HG03108 (cell line): ENCODE results near the gene FAM151A.
"Not testable (repeated sequence)": the region's sequence is repeated elsewhere in the genome, so short reads cannot be mapped to it uniquely, and the experiment has no call there.

Experiments used
- ATAC-seq: cut with Tn5 transposase; IDR thresholded peaks from one replicate; pipeline ENCODE4 v1.9.1; 2021; ENCODE audit warnings: moderate library complexity; ENCODE audit not compliant: unreplicated experiment

FAM151A gene

DNA sequence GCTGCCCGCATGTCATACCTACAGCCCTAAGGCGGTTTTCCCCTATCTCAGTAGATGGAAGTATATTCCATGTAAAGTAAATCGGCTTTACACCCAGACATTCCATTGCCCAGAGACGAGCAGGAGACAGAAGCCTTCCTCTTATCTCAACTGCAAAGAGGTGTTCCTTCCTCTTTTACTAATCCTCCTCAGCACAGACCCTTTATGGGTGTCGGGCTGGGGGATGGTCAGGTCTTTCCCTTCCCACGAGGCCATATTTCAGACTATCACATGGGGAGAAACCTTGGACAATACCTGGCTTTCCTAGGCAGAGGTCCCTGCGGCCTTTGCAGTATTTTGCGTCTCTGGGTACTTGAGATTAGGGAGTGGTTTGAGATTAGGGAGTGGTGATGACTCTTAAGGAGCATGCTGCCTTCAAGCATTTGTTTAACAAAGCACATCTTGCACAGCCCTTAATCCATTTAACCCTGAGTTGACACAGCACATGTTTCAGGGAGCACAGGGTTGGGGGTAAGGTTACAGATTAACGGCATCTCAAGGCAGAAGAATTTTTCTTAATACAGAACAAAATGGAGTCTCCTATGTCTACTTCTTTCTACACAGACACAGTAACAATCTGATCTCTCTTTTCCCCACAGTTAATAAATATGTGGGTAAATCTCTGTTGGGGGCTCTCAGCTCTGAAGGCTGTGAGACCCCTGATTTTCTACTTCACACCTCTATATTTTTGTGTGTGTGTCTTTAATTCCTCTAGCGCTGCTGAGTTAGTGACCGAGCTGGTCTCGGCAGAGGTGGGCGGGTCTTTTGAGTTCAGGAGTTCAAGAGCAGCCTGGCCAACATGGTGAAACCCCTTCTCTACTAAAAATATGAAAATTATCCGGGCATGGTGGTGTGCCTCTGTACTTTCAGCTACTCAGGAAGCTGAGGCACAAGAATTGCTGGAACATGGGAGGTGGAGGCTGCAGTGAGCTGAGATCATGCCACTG, 13.4 kb upstream of the FAM151A start:
- not testable (repeated sequence) for ATAC-seq

DNA sequence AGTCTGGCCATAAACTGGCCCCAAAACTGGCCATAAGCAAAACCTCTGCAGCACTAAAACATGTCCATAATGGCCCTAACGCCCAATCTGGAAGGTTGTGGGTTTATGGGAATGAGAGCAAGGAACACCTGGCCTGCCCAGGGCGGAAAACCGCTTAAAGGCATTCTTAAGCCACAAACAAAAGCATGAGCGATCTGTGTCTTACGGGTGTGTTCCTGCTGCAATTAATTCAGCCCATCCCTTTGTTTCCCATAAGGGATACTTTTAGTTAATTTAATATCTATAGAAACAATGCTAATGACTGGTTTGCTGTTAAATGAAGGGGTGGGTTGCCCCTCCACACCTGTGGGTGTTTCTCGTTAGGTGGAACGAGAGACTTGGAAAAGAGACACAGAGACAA, 12.5 kb upstream of the FAM151A start:
- not testable (repeated sequence) for ATAC-seq

DNA sequence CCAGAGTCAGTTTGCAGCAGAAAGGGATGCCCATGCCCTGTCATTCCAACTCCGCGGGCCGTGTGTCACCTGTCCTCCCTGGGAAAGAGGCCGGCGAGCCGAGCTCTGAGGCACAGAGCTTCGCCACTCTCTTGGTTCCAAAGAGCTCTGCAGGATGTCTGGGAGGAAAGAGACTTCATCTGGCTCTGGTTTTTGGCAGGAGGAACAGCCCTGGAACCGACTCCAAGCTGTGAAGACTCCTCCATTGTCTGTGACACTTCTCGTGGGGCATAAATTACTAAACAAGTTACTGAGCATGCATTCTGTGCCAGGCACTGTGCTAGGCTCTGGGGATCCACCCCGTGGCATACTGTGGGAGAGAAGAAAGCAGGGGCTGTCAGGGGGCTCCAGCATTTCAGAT, 3.9 kb upstream of the FAM151A start:
- ATAC-seq, result no peak

DNA sequence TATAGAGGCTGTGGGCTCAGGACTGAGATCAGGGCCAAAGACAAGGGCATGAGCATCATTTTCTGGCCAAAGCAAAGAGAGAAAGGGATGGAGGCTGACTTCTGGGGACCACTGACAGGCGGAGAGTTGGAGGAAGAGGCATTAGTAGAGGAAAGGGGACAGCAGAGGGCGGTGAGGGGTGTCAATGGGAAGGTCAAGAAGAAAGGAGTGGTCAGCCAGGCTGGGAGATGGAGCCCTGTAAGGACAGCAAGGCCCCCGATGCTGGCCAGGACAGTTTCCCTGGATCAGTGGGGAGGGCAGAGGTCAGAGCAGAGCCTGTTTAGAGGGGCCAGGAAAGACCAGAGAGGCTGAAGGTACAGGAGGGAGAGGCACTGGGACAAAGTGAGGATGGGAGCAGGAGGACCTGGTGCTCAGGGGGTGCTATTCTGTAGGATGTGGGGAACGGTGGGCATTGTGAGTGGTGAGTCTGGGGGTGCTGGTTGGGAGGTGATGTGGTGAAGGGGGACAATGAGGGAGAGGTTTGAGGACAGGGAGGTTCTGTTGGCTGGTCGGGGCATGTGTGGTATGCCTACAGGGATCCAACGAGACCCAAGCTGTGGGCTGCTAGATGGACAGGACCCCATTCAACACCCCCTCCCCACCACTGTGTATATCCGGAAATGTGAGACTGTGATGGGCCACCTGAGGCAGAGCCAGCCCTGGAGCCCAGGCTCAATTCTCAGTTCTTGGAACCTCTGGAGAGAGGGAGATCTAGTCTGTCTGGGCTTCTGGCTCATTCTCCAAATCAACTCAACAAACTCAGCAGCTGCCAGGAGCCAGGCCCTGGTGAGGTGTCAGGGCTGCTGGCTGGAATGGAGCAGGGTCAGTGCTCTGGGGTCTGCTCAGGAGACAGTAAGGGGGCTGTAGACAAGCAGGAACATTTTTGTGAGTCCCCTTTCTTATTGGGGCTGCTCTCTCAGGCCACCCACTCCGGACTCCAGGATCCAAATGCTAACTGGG, 1.4 kb upstream of the FAM151A start:
- no peak for ATAC-seq

DNA sequence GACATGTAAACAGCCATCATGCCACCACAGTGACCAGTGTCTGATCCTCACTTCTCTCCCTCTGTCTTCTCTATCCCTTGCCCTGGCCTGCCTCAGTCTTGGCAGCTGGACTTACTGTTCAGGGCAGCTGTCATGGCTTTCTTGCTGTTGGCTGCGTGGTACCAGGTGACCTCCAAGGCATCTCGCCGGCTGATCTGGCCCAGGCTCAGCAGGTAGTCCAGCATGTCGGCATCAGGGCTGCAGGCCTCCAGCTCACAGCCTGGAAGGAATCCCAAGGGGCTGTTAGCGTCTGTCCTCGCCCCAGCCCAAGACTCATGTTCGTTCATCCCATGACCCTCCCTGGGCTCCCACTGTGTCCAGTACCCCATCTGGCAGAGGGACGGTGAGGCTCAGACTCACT, 3.6 kb downstream of the FAM151A start:
- no peak for ATAC-seq

DNA sequence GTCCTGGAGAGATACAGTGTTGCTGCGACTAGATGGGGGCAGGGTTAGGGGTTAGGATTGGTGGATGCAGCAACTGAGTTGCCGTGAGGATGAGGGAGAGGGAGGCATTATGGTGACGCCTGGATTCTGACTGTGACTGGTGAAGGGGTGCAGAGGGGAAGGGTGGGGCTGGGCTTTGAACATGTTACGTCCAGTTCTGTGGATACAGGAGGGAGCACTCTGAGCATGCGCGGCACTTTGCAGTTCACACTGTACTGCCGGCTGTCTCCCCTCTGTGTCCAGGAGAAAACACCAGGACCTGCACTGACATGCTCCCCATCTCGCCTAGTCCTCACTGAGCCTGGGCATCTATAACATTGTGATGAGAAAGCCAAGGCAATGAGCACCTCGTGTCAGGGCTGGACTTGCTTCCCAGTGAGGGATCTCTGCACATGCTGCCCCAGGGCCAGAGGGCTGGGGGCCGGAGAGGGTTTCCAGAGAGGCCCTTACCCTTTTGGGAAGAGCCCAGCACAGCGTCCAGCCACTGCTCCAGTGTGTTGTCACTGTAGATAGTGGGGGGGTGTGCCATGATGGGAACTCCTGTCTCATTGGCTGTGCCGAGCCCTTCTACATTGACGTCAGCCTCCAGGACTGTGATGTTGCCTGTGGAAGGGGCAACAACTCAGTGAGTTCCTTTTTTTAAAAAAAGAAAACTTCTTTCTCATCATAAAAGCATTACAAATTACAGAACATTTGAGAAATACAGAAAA, 7.6 kb downstream of the FAM151A start:
- no peak for ATAC-seq

DNA sequence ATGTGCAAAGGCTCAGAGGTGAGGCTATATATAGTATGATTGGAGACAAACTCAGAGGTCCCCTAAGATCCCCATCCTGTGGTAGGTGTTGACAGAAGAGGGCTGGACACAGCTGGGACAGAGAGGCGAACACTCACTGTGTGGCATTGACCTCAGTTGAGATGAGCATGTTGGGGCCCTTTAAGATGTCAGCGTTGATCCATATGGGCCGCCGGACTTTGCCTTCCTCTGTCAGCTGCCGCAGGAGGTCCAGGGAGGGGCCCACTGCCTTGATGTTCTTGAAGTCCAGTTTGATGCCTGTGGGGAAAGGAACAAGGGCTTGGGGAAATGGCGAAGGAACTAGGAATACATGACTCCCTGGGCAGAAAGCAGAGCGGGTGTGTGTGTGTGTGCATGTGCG, 8.8 kb downstream of the FAM151A start:
- no peak for ATAC-seq

DNA sequence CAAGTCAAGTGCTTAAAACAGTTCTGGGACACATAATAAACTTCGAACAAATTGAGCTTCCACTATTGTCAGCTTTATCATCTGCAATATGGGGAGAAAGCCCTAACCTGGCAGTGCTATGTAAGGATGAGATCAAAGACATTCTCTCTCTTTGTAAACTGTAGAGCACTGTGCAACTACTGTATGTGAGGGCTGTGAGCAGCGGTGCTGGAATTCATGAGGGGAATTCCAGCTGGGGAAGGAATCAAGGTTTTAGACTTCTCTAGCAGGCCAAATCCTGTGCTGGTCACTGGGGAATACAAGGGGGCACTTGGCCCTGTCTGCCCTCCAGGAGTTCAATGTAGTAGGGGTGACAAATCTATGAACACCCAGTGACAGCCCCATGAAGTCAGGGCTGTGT, 9.3 kb downstream of the FAM151A start:
- ATAC-seq, result no peak

DNA sequence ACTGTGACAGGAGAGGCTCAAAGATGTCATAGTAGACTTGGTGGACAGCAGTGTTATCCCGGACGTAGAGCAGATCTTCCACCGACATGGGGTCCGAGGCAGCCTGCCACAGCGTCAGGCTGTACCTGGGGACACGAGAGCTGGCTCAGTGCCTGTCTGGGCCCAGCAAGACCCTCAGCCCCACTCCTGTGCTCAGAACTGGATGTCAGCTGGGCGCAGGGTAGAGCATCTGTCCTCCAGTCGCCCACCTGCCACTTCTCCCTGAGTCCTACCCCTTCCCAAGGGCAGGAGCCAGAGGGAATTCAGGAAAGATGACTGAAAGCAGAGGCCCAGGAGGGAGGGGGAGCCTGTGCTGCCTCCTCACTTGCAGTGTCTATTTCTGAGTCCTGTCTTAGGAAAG, 11.7 kb downstream of the FAM151A start:
- no peak for ATAC-seq

DNA sequence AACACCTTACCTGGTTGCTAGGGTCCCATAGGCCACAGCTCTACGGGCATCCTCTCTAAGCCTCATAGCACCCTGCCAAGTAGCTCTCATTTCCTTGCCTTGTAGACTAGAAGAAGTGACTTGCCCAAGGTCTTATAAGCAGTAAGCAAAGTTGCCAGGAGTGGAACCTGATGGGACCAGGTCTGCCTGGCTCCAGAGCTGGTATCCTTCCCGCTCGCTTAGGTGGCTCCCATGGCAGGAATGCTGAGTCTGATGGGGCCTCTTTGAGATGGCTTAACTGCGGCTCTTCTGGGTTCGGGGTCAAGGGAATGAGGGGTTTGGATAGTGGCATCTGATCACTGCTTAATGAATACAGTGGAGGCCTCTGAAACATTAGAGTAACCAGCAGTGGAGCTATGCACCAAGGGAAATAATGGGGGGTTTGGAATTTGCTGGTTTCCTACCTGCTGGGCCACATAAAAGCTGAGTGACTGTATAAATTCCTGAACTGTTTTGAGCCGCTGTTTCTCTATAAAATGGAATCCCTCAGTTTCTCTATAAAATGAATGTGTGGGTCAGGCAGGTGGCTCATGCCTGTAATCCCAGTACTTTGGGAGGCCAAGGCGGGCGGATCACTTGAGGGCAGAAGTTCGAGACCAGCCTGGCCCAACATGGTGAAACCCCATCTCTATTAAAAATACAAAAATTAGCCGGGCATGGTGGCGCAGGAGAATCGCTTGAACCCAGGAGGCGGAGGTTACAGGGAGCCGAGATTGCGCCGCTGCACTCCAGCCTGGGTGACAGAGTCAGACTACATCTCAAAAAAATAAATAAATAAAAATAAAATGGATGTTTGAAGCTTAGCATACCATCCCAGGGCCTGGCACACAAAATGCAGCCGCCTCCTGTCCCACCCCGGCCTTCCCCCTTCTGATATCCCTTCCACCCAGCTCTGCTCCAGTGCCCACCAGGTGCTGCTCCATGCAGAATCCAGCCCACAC, 12.4 kb downstream of the FAM151A start:
- no peak for ATAC-seq

DNA sequence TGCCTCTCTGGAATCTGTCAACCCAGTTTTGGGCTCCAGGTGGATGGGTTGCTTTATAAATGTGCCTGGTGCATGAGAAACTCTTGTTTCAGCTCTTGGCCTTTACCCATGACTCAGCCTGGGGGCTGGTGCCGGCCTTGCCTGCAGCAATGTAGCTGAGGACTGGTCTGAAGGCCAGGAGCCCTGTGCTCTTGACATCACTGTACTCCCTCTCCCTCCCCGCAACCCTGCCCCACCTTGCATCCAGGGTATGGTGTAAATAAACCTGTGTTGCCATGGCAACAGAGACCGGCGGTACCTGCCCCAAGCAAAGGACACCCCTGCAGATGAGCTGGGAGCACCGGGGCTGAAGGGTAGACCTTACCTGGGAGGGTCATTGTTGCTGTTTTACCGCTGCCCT, 13.3 kb downstream of the FAM151A start:
- ATAC-seq, result no peak

DNA sequence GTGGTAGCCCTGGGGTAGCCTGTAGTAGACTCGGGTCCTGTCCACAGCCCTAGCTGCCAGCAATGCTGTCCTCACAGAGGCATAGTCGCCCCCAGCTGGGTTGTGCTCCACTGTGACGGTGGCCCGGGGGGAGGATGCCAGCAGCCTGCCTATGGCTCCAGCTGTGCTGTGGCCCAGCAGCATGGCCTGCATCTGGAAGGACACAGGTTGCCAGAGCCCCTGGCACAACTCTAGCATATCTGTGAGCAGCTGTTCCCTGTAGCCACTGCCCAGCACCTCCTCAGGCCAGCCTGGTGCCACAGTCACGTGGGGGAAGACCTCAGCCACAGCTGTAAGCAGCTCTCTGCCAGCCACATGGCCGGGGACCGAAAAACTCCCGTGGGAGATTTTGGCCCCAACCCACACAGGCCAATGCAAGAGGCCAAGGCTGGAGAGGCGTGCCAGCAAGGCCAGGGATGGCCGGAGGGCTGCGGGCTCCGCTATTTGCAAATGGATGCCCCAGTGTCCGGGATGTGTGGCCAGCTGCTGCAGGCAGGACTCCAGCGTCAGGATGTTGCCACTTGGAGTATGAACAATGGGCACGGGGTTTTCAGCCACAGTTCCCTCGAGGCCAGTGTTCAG, 13.9 kb downstream of the FAM151A start:
- no peak for ATAC-seq

DNA sequence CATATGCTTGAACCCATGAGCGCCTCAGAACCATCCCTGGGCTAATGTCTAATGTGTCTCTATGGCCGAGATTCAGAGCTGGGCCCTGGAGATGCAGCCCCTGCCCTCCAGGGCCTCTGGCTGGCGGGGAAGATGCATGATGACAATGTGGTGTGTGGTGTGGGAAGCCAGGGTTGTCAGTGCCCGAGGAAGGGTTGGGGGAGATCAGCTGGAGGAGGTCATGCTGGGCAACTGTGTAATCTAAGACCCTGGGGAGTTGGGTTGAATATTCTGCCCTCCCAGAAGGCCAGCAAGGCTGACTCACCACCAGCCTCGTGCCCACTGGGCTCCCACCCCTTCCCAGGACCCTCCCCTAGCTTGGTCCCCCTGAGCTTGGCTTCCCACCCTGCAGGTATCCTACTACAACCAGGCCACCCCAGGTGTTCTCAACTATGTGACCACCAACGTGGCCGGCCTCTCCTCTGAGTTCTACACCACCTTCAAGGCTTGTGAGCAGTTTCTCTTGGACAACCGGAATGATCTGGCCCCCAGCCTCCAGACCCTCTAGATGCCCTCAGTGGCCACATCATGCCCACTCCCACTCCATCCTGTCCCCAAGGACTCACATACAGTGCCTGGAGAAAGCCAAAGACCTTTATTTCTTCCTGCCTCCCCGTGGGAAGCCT, 14.6 kb downstream of the FAM151A start:
- no peak for ATAC-seq

DNA sequence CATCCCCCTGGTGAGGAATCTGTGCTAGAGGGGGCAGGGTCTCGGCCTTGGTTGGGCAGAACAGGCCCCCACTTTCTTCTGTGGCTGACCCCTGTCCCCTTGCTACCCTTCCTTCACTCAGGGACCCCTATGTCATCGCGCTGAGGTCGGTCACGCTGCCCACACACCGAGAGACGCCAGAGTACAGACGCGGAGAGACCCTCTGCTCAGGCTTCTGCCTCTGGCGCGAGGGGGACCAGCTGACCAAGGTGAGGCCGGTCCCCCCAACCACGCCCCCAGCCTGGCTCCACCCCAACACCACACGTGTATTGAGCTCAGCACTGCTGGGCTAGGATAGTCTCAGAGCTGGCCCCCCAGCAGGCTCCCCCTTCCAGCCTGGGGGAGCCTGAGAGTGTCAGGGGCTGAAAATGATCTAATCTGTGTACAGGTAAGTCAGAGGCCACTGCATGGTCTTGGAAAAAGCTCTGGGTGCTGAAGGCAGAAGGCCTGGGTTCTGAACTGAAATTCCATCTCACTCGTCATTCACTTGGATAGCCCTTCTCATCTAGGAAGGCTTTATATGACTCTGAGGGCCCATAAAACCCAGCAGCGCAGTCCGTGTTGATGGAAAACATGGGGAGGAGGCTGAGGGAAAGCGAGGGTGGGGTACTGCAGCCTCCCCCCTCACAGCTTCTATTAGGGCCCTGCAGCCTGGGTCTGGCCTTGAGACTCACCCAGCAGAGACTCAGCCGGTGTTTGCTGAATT, 15.3 kb downstream of the FAM151A start:
- ATAC-seq, result no peak

DNA sequence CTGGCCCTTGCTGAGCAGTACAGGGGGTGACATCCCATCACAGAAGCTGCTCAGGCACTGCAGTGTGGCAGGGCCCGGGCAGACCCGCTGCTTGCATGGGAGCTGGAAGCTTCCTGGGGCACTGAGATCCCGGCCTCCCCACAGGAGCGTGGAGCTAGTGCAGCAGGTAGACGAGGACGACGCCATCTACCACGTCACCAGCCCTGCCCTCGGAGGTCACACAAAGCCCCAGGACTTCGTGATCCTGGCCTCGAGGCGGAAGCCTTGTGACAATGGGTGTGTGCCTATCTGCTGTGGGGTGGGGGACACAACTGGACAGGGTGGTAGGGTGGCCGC, 16.4 kb downstream of the FAM151A start:
- ATAC-seq, result no peak

DNA sequence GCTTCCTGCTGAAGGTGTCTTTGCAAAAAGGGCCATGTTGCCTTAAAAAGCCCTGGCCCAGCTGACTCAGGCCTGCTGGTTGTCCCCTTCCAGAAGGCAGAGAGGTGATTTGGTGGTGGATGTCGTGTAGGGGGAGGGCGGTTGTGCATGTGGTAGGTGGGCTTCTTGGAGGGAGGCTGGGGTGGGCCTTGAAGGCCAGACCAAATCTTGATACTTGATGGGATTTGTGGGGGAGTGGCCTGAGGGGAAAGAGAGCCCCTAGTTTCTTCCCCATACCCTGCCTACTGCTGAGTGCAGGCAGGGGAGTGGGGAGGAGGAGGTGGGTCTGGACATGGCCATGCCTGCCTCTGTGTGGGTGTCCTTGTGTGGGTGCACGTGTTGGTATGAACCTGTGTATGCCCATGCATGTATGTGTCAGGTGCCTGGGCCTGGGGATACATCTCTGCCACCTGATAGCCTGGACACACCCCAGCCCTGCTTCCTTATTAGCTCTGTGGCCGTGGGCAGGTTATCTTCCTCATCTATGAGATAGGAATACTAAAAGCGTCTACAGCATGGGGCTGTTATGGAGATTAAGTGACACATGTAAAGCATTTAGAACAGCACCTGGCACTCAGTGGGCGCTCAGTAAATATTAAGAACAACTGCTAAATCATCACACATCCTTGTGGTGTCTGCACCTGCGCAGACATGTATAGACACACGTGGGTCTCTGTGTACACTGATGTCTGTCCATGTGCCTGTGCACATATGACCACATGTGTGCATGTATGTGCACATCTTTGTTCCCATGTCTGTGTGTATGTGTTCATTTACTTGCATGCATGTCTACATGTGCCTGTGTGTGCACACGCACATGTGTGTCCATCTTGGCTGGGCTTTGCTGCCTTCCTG, 17.0 kb downstream of the FAM151A start:
- no peak for ATAC-seq
